ENCODE data around the gene BACH2.

- TF ChIP-seq EZH2 (IDR thresholded peaks at IDR 0.05; ENCODE audit: insufficient read depth, poor library complexity, severe bottlenecking) (no peak), EZH2phosphoT487 (IDR thresholded peaks at IDR 0.05; ENCODE audit: insufficient read depth, low read depth) (no peak)
These were observed 118.9 kb downstream of the BACH2 start for GRCh38 chr6:90177544-90178383.

All from GM23248 (cell line).